ENCODE results near the gene WDFY3.

DNA sequence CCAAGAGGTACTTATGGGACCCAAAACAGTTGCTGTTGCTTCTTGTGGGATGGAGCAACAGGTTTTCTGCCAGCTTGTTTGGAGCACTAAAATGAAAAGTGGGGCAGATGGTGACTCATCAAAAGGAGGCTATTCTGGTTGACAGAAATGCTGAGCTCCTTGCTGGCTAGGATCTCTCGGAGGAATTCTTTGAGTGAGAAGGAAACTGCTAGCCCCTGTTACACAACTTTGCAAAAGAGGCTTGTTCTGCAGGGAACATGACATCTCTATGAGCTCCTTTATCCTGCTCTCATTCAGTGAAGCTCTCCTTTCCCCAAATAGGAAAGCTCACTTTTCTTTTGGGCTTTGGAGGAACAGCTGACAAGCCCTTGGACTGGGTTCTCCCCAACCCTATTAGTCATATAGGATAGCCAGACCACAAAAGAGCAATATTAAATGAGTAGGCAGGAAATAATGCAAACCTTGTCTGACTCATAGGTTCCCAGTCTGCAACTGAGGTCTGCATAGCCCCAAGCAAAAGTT, 275.3 kb downstream of the WDFY3 start:
- TF ChIP-seq RAD21 (IDR thresholded peaks at IDR 0.05; ENCODE audit: low read depth) (no peak), CEBPB (IDR thresholded peaks at IDR 0.05) (no peak), YY1 (IDR thresholded peaks at IDR 0.05; ENCODE audit: low read depth) (no peak), EP300 (IDR thresholded peaks at IDR 0.05; ENCODE audit: borderline replicate concordance) (no peak), NFIC (IDR thresholded peaks at IDR 0.05) (no peak), EGR1 (IDR thresholded peaks at IDR 0.05) (no peak), TAF1 (IDR thresholded peaks at IDR 0.05; ENCODE audit: low read depth) (no peak)
- TF ChIP-seq, protein P1, sequence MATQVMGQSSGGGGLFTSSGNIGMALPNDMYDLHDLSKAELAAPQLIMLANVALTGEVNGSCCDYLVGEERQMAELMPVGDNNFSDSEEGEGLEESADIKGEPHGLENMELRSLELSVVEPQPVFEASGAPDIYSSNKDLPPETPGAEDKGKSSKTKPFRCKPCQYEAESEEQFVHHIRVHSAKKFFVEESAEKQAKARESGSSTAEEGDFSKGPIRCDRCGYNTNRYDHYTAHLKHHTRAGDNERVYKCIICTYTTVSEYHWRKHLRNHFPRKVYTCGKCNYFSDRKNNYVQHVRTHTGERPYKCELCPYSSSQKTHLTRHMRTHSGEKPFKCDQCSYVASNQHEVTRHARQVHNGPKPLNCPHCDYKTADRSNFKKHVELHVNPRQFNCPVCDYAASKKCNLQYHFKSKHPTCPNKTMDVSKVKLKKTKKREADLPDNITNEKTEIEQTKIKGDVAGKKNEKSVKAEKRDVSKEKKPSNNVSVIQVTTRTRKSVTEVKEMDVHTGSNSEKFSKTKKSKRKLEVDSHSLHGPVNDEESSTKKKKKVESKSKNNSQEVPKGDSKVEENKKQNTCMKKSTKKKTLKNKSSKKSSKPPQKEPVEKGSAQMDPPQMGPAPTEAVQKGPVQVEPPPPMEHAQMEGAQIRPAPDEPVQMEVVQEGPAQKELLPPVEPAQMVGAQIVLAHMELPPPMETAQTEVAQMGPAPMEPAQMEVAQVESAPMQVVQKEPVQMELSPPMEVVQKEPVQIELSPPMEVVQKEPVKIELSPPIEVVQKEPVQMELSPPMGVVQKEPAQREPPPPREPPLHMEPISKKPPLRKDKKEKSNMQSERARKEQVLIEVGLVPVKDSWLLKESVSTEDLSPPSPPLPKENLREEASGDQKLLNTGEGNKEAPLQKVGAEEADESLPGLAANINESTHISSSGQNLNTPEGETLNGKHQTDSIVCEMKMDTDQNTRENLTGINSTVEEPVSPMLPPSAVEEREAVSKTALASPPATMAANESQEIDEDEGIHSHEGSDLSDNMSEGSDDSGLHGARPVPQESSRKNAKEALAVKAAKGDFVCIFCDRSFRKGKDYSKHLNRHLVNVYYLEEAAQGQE (IDR thresholded peaks at IDR 0.05; ENCODE audit: low read depth) = no peak
- TF ChIP-seq, protein P2, sequence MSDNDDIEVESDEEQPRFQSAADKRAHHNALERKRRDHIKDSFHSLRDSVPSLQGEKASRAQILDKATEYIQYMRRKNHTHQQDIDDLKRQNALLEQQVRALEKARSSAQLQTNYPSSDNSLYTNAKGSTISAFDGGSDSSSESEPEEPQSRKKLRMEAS (IDR thresholded peaks at IDR 0.05) = no peak
